Measurements from ENCODE around the gene TREML4. TPM values are rescaled to one million over a fixed set of nuclear protein-coding genes. Genes with fewer than 3 reads are reported as not detected.

The TREML4 gene
- total and polyA plus RNA-seq, 8 donors = not detected

GRCh38 chr6:41226752-41227151 is 1.4 kb upstream of the TREML4 start:
- FAIRE-seq = no peak
- no peak for ATAC-seq
- H3K4me3 ChIP-seq = no peak overlapping the region
- H3K27me3 ChIP-seq = peaks cover 0 to 5% (median 0%) of the 10 kb centered on the region in 4 donors
- H3K4me1 ChIP-seq = no peaks in the 10 kb centered on the region
- DNase-seq = no peak
- H3K36me3 ChIP-seq = no peaks in the 10 kb centered on the region
- intact Hi-C loops (cut with DNase I) = no loop called here
- no peak for TF ChIP-seq CTCF (IDR thresholded peaks at IDR 0.05)
- no peak overlapping the region for H3K27ac ChIP-seq
- 43 to 46% methylated on average over 3 of the region's 3 CpGs for WGBS, 2 donors
- no peaks in the 10 kb centered on the region for H3K9me3 ChIP-seq

- H3K36me3 ChIP-seq = no peaks in the 10 kb centered on the region
- no peak for TF ChIP-seq CTCF (IDR thresholded peaks at IDR 0.05)
- intact Hi-C loops (cut with DNase I) = no loop called here
- peaks cover 0 to 5% (median 0%) of the 10 kb centered on the region in 4 donors for H3K27me3 ChIP-seq
- ATAC-seq (peak in 1 of 4 donors; percentile 22), DNase-seq (no peak), FAIRE-seq (no peak)
- H3K4me3 ChIP-seq = no peak overlapping the region
- H3K27ac ChIP-seq = no peak overlapping the region
- WGBS, 2 donors = 44 to 48% methylated on average over 5 of the region's 5 CpGs
- no peaks in the 10 kb centered on the region for H3K9me3 ChIP-seq
- no peaks in the 10 kb centered on the region for H3K4me1 ChIP-seq
Observed at GRCh38 chr6:41228616-41229015, 467 bp downstream of the TREML4 start.

- no peak for FAIRE-seq
- WGBS, 2 donors = 80 to 89% methylated on average over 4 of the region's 4 CpGs
Observed at GRCh38 chr6:41229721-41230120, 1.6 kb downstream of the TREML4 start.

GRCh38 chr6:41231246-41231645 is 3.1 kb downstream of the TREML4 start:
- Histone ChIP-seq H3K27me3 (no peaks in the 10 kb centered on the region), H3K36me3 (no peaks in the 10 kb centered on the region), H3K4me3 (no peak overlapping the region), H3K9me3 (no peaks in the 10 kb centered on the region), H3K4me1 (no peaks in the 10 kb centered on the region), H3K27ac (no peak overlapping the region)
- intact Hi-C loops (cut with DNase I) = no loop called here
- ATAC-seq (no peak), FAIRE-seq (no peak), DNase-seq (no peak)
- no peak for TF ChIP-seq CTCF (IDR thresholded peaks at IDR 0.05)
- WGBS, 2 donors = 50 to 58% methylated on average over 5 of the region's 5 CpGs

More at GRCh38 chr6:41229721-41230120, 1.6 kb downstream of the TREML4 start:
- H3K4me1 ChIP-seq = no peaks in the 10 kb centered on the region
- no peak overlapping the region for H3K4me3 ChIP-seq
- no peak overlapping the region for H3K27ac ChIP-seq
- no peak for TF ChIP-seq CTCF (IDR thresholded peaks at IDR 0.05)
- ATAC-seq (no peak), DNase-seq (no peak)
- intact Hi-C loops (cut with DNase I) = no loop called here
- no peaks in the 10 kb centered on the region for H3K9me3 ChIP-seq
- no peaks in the 10 kb centered on the region for H3K27me3 ChIP-seq
- no peaks in the 10 kb centered on the region for H3K36me3 ChIP-seq

GRCh38 chr6:41232667-41233066 is 4.5 kb downstream of the TREML4 start:
- Histone ChIP-seq H3K4me3 (no peak overlapping the region), H3K4me1 (no peaks in the 10 kb centered on the region), H3K36me3 (no peaks in the 10 kb centered on the region), H3K27ac (no peak overlapping the region), H3K9me3 (no peaks in the 10 kb centered on the region), H3K27me3 (no peaks in the 10 kb centered on the region)
- FAIRE-seq (no peak), DNase-seq (no peak), ATAC-seq (no peak)
- intact Hi-C loops (cut with DNase I) = no loop called here
- whole genome bisulfite sequencing, 2 donors = 76 to 89% methylated on average over 6 of the region's 6 CpGs
- TF ChIP-seq CTCF (IDR thresholded peaks at IDR 0.05) = no peak

Measured in pancreas (tissue), 10 donors.